ENCODE measurements around the gene MRPL36.
"Not testable (repeated sequence)": the region's sequence is repeated elsewhere in the genome, so short reads cannot be mapped to it uniquely, and the experiment has no call there.

MRPL36 gene

DNA sequence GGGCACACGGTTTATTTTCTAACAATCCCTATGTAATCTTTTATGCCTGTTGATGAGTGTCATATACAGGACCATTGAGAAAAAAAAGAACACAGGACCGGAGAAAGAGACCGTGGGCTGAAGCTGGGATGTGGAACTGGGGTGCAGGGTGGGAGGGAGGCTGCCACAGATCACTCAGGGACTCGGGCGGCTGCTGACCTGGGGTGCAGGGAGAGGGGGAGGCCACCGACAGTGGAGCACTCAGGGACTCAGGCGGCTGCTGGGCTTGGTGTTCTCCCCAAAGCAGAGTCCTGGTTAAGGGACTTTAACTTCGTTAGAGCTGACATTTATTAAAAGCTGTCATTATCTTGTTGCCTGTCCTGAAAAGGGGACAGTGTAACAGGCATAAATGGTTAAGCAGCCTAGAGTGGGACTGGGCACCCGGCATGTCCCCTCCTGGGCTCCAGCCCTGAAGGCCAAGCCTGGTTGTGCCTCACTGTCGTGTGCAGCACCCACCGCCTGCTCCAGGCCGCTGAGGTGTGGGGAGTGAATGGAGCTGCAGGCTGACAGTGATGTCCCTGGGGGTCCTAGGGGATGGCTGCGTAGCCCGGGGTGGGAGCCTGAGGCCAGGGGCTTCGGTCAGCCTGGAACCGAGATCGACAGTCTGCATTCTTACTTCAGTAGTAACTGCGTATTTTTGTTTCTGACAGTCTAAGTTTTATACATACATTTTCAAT, 15.6 kb upstream of the MRPL36 start:
- DNase-seq (ENCODE audit: low read depth) = no peak

DNA sequence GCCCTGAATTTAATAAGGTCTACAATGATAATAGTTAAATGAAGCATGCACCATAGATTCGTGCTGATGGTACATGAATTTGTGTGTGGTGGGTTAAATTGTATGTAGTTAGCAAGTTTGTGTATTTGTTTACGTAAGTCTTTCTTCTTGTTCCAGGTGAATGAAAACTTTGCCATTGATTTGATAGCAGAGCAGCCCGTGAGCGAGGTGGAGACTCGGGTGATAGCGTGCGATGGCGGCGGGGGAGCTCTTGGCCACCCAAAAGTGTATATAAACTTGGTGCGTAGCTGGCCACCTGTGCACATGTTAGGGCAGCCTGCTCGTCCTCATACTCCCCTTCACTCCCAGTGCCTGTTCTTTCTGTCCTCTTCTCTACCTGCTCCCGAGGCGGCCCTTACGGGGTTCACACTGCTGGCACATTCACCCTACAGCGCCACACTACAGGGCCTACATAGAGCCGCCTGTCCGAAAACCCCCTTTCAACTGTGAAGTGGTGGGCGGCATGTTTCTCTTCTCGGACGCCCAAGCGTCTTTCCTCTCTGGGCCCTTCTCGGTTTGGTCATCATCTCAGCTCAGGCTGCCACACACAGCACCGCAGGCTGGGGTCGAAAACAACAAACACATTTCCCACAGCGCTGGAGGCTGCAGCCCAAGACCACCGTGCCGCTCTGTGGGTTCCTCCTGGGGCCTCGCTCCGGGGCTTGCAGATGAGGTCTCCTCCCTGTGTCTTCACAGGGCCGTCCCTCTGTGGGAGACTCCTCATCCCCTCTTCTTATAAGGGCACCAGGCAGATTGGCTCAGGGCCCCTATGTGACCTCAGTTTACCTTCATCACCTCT, 14.8 kb upstream of the MRPL36 start:
- DNase-seq (ENCODE audit: low read depth) = no peak

DNA sequence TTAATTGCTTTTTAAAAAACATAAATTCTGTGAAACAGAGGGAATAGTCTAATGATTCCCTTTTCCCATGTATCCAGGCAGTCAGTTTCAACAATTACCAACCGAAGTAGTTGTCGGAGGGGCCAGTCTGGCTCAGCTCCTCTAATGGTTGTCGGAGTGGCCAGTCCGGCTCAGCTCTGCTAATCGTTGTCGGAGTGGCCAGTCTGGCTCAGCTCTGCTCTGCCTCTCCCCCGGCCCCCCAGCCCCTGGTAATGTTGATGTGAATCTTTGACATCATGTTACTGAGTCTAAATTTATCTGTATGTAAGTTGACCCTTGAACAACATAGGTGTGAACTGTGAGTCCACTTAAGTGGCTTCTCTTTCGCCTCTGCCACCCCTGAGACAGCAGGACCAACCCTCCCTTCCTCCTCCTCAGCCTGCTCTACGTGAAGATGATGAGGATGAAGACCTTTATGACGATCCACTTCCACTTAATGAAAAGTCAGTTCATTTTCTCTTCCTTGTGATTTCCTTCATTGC, 11.0 kb upstream of the MRPL36 start:
- DNase-seq (ENCODE audit: low read depth) = no peak

DNA sequence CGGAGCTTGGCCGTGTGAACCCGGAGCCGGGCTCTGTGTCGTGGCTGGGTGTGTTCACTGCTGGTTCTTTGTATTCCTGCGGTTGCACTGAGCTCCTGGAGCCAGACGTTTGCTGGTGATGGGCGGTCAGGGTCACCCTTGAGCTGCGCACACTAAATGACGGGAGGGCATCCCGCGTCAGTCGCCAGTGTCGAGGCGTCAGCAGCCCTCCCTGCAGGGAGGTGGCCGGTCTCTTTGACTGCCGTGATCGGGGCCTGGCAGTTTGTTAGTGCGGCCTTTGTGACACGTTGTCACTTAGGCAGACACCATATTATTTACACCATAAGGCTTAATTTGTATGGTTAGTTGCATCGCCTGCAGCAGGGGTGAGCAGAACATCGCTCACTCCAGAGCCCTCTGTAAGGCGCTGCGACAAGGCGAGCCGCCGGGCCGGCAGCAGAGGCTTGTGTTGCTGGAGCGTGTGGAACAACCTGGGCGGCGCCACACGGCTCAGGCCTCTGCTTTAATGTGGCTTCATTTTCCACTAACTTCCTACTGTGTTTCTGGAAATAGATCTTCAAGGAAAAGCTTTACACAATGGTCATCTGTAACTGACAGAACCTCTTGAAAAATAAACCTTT, 9.9 kb upstream of the MRPL36 start:
- DNase-seq (ENCODE audit: low read depth) = no peak

DNA sequence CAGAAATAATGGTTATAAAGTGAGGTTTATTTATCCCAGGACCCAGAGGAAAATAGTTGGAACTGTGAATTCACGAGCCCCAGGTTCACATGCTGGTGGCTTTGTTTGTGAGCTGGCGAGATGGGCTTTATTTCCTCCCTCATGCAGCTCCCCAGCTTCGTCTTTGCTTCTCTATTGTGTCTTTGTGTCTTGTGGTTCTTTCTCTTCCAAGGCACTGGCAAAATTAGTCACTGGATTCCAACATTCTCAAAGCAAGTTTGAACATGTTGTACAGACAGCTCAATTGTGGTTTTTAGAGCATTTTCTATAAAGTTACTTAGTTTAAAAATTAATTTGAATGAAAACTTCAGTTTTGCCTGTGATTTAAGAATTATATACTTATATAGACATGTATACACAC, 8.8 kb upstream of the MRPL36 start:
- DNase-seq (ENCODE audit: low read depth) = no peak

DNA sequence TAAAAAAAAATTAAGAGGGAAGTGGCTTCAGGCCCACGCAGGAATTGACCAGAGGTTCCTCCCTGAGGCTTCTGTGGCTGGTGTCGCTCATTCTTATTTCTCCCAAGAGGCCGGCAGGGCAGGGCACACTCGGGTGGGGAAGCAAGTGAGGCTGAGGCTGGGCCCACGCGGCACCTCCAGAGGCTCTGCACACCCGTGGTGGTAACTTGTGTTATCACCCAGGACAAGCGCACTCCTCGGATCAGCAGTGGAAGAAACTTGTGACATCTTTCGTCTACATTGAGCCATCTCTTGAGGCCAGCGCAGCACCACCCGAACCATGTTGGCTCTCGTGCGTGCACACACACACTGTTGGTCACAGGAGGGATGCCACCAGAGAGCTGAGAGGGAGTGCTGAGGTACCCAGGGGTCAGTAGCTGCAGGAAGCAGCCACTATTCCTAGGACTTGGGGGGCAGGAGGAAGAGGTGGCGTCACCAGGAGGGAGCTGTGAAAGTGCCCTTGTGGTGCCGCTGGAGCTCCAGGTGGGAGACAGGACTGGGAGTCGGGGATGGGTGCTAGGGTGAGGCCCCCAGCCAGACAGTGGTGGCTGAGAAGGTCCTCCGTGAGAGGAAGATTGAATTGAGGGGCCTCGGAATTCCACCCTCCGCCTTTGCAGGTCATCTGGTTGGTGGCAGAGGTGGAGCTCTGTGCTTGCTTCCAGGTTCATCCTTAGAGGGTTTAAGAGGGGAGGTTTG, 8.0 kb upstream of the MRPL36 start:
- DNase-seq (ENCODE audit: low read depth) = no peak

DNA sequence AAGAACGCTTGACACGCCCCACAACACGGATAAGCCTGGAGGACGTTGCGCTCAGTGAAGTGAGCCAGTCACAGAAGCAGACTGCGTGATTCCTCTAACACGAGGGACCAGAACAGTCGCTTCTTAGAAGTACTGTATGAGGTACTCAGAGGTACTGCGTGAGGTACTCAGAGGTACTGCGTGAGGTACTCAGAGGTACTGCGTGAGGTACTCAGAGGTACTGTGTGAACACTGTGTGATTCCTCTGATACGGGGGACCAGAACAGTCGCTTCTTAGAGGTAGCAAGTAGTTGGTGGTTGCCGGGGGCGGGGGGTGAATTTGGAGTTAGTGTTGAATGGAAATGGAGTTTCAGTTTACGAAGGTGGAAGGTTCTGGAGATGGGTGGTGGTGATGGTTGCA, 7.3 kb upstream of the MRPL36 start:
- DNase-seq (ENCODE audit: low read depth) = no peak

DNA sequence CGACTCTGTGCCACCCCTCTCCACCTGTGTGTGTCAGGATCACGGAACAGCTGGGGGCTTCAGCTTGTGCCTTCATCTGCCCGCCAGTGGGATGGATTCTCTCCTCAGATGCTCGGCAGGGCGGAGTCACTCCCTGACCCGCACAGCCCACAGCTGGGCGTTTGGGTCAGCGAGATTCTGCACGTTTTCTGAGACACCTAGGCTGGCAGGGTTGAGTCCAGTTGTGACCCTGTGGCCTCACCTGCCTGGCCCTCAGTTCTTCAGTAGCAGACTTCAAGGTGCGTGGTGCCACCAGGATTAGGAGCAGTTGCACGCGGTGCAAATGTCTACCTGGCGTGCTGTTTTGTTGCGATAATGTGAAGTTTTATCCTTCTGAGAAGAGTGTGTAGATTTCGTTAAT, 6.6 kb upstream of the MRPL36 start:
- no peak for DNase-seq (ENCODE audit: low read depth)

DNA sequence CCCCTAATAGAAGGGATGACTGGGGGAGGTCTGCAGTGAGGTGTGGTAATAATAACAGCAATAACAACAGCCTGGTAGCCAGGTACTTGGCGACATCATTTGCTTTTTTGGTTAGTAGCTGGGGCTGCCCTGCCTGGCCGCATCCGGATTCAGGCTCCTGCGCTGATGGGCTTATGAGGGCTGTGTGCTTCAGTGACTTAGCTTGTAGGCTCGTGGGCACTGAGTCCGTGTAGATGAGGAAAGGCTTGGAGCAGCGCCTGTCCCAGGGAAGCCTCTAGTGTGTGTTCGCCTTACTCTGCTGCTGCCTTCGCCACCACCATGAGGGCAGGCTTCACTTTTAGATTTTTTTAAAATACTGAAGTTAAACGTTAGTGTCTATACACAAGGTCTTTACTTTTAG, 6.1 kb upstream of the MRPL36 start:
- no peak for DNase-seq (ENCODE audit: low read depth)

DNA sequence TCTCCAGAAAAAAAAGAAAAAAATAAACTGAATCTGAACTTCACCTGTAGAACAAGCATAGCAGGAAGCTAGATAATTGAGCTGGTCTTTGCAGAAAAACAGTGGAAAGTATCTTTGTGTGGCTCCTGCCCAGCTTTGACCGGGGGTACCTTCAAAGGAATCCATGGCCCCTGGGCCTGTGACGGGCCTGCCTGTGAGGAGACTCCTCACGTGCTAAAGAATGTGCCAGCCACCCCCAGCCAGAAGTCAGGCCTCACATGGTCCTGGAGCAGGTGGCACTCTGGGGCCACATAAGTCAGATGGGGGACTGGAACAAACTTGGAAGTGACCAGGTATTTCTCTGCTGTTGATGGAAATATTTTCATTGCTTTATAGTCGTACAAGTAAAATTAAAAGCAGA, 5.7 kb upstream of the MRPL36 start:
- DNase-seq (ENCODE audit: low read depth) = no peak

DNA sequence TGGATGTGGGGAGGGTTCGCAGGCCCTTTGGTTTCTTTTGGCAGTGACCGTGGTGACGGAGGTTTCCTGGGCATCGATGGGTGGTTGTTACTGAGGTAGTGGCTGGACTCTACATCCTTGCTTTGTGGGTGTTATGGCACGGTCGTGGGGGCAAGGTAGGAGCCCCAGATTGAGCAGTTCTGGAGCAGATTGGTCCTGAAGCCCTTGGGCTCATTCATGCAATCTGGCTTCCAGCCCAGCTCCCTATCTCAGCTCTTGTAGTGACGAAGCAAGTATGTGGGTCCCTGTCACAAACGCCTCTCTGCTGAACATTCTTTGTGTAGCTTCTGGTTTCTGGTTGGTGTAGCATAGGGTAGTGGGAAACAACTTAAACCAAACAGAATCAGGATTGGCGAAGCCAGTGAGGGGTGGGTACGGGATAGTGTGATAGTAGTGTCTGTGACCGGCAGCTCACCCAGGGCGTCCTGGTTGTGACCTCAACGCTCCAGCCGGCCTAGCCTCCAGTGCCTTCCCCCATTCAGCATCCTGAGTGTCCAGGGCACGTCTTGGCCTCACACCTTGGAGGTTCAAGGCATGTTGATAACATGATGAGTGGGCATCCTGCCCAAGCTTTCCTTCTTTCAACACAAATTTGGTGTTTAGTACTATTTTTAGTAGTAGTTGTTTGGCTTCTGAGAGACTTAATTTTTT, 4.5 kb upstream of the MRPL36 start:
- DNase-seq (ENCODE audit: low read depth) = no peak

DNA sequence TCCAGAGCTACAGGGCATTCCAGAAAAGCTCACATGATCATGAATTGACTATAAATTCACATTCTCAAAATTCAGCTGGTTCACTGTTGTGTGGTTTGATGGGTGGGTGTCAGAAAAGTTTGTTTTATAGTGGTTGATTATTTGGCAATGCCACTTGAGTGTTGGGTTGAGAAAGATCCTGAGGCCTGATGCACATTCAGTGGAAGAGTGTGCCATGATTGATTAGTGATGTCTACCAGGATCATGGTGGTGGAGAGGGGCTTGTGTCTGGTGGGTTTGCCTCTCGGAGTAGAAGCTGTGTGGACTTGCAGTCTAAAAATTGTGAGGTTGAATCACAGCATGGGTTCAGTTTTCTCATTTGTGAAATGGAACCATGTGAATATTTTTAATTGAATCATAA, 3.6 kb upstream of the MRPL36 start:
- no peak for DNase-seq (ENCODE audit: low read depth)

DNA sequence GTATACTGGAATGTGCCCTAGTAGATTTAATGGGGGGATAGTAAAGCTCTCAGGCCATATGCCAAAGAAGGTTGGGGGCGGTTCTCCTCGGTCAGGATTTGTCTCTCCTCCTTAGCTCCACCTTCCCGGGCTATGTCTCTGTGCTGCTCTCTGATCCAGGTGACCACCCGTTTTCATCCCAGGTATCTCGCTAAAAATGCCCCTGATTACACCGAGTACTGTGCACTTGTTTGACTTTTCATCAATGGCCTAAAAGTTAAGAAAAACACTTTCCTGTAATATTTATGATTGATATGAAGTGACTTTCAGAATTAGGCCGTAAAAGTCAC, 2.3 kb upstream of the MRPL36 start:
- no peak for DNase-seq (ENCODE audit: low read depth)

DNA sequence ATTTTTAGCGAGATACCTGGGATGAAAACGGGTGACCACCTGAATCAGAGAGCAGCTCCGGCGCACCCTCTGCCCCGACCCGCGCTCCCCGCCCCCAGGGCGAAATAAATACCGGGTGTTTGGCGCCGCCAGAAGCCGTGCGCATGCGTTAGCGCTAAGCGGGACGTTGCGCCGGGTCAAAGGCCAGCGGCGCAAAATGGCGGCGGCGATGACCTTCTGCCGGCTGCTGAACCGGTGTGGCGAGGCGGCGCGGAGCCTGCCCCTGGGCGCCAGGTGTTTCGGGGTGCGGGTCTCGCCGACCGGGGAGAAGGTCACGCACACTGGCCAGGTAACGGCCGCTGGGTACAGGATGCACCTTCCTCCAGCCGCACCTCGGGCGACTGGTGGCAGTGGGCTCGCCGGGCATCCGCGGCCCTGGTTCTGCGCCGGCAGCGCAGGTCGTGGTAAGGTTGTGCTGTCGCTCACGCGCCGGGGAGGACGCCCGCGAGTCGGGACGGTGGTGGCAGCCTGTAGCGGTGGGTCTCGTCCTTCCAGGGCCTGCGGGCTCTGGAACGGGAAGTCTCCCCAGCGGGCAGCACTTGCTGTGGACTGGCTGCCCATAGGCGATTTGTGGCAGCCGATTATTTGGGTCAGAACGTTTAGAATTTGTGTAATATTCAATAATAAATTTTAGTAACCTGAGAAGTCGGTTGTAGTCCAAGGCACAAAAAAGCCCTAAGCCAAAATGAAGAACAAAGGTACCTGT, 1.8 kb upstream of the MRPL36 start, which contains the start of gene NDUFS6:
Gene NDUFS6, plus strand, starts transcription at position 186 of the 745 bp plus-strand sequence. Its CDS starts 11 bp downstream, at position 197.
- DNase-seq (ENCODE audit: low read depth) = peak; percentile 67

DNA sequence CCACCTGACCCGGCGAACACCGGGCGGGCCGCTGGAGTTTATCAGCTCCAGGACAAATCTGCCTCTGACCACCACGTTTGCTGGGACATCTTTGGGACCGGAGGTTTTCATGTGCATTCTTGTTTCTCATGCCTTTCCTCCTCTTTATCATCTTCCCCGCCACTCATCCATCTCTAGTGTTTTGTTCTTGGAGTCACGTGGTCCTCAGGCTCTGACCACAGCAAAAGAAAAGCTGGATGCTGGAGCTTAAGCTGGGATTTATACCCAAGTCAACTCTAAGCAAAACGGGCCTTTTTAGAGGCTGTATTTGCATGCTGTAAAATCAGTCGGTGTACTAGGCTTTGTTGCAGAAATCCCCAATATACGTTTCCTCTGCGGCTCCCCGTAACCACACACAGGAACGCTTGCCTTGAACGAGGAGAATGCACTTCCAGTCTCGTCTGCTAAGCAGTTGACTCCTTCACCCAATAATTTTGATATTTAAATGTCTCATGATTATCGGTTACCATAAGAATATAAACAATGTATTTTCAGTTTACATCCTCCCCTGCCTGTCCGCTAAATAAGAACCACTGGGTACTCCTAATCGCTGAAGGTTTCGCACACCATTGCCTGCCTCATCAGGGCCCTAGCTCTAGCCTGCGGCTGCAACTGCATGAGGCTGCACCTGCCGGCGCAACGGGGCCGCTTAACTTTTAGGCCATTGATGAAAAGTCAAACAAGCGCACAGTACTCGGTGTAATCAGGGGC, 1.0 kb upstream of the MRPL36 start:
- no peak for DNase-seq (ENCODE audit: low read depth)

DNA sequence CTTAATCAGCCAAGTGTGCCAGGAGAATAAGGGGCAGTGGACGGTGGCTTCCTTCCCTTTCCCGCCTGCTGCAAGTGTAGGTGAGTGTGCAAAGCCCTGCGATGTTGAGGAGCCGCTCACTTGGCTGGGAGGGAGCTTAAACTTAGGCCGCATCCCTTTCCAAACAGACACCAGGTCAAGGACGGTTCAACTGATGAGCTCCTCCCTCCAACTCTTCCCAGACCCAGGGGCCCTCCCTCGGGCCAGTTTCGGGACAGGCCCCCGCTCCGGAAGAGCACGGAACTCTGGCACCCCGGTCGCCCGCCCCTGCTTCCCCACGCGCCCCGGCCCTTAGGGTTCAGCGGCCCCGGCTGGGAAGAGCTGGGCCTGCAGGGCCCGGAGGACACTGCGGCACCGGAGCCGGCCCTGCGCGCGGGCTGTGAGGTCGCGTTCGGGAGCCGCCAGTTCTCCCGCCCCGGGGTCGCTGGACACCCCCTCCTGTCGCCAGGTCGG, 481 bp downstream of the MRPL36 start:
- peak; percentile 19 for DNase-seq (ENCODE audit: low read depth)

DNA sequence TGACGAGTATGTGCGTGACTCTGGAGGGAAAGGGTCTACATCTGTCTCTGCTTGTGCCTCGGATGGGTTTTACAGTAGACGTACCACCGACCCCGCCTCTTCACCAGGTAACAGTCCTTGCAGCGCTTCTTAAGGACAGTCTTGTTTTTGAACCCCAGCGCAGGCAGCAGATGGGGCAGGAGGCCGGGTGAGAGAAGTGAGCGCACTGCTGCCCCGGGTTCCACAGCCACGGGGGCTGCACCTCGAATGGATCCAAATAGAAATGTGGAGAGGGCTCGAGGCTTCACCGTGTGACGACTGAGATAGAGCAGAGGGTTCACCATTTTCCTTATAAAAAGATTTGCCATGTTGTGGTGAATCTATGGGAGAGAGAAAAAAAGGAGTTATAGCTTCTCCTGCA, 1.0 kb downstream of the MRPL36 start:
- DNase-seq (ENCODE audit: low read depth) = not testable (repeated sequence)

DNA sequence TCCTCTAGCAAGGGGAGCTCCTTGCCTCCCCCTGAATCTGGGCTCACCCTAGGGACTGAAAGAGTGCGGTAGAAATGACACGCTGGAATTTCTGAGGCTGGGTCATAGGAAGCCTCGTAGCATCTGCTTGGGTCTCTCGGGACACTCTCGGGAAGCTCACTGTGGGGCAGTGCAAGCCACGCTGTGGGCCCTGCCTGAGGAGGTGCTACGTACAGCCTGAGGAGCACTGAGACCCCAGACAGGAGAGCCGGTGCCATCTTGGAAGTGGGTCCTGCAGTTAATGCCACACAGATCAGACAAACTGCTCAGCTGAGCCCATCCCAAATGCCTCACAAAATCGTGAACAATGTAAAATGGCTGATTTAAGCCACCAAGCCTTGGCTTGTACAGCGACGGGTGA, 1.8 kb downstream of the MRPL36 start:
- no peak for DNase-seq (ENCODE audit: low read depth)

DNA sequence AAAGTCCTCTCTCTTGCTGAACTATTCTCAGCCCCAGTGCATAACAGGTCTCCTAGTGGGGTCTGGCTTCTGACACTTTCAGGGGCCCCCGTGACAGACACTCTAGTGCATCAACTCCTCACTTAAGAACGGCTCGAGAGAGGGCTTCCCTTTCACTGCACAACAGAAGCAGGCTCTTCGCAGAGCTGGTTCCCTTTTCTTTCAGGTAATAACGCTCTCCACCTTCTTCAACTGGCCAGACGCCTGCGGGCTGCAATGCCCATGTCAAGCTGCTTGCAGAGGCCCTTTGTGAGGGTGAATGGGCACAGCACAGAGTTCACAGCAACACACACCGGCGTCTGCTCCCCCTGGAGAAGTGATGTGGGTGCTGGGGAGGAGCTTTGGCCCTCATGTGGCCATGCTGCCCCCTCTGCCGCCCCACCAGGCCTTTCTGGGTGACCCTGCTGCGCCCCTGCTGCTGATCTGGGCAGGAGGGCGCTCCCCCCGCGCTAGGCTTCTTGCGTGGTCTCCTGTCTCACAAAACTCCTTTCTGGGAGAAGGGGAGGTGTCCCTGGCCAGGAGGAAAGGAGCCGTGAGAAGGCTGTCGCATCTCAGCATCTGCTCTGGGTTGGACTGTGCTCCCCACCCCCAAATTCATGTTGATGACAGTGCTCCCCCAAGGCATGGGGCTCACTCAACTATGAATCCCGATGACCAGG, 2.4 kb downstream of the MRPL36 start:
- DNase-seq (ENCODE audit: low read depth) = no peak

Measured in activated T-cell treated with anti-CD3 and anti-CD28 coated beads for 1 hour (primary cell).